ENCODE data around the gene OR10Z1. TPM values are rescaled to one million over a fixed set of nuclear protein-coding genes. Genes with fewer than 3 reads are reported as not detected.

Gene OR10Z1
- total RNA-seq, 1 donor, result not detected

DNA sequence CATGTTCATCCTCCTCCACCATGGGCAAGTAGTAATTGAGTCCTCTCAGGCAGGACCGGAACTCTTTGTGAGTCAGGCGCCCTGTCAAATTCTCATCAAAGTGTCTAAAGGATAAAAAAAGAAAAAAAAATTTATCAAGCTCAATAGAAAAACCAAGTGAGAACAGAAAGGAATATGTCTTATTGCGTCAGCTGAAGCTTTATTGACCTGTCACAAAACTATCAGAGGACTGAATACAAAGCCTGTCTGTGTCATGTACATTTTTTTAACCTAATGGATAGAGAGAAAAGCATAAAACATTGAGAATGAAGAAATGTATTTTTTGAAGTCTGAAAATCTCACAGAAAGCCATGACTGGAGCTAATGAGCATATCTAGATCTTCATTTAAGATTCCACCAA lies 8.7 kb downstream of the OR10Z1 start:
- H3K4me3 ChIP-seq (ENCODE audit: low read depth, low read length), result no peak overlapping the region
- DNase-seq (ENCODE audit: low read depth), result no peak
- TF ChIP-seq, protein P1, sequence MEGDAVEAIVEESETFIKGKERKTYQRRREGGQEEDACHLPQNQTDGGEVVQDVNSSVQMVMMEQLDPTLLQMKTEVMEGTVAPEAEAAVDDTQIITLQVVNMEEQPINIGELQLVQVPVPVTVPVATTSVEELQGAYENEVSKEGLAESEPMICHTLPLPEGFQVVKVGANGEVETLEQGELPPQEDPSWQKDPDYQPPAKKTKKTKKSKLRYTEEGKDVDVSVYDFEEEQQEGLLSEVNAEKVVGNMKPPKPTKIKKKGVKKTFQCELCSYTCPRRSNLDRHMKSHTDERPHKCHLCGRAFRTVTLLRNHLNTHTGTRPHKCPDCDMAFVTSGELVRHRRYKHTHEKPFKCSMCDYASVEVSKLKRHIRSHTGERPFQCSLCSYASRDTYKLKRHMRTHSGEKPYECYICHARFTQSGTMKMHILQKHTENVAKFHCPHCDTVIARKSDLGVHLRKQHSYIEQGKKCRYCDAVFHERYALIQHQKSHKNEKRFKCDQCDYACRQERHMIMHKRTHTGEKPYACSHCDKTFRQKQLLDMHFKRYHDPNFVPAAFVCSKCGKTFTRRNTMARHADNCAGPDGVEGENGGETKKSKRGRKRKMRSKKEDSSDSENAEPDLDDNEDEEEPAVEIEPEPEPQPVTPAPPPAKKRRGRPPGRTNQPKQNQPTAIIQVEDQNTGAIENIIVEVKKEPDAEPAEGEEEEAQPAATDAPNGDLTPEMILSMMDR (IDR thresholded peaks at IDR 0.05; ENCODE audit: insufficient read depth, low read length), result no peak

DNA sequence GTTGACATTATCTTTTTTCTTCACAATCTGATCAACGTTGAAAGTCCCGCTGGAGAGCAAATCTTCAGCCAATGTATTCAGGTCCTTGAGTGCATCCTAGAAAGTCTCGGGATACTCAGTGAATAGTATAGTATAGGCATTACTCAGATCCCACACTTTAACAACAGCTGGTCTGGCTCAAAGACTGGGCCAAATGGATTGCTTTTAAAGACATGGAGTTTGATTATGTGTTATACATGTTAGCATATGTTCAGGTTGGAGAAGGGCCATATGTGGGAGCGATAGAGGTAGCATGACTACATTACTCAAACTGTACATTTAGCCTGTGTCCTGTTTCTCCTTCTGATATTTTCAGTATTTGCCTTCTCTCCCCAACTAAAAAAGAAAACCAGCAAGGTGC lies 33.1 kb downstream of the OR10Z1 start:
- no peak overlapping the region for H3K4me3 ChIP-seq (ENCODE audit: low read depth, low read length)
- no peak for DNase-seq (ENCODE audit: low read depth)
- TF ChIP-seq, protein P1 (IDR thresholded peaks at IDR 0.05; ENCODE audit: insufficient read depth, low read length), result no peak

DNA sequence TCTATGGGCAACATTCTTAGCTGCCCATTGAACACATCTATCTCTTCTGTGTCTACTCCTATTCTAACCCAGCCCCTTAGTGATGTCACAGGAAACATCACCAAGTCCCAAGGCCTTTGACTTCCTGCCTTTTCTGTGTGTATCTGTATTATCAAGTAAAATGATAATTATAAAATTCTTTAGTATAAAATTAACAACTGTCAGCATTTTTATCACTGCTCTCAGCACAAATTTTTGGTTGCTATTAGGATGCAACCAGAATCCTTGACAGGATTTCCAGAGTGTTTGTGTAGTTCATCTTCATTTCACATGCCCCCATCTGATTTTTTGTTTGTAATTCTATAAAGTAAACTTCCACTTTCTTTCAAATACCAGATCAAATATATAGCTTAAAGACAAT lies 33.8 kb downstream of the OR10Z1 start:
- DNase-seq (ENCODE audit: low read depth), result no peak
- no peak overlapping the region for H3K4me3 ChIP-seq (ENCODE audit: low read depth, low read length)
- TF ChIP-seq, protein P1 (IDR thresholded peaks at IDR 0.05; ENCODE audit: insufficient read depth, low read length), result no peak

DNA sequence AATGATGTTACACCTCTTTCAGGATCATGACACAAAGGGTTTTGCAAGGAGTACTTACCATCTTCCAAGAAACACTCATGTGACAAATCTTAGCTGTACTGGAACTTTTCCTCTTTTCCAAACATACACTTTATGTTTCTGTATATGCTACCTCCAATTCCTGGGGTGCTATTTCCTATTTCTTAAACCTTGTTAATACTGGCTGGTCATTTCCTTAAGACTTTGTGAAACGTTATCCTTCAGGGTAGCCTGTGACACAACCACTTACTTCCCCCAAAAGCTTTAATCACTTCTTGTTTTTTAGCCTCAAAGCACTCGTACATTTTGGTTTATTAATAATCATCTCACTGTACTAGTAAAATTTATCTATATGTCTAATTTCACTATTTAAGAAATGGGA lies 39.4 kb downstream of the OR10Z1 start:
- no peak overlapping the region for H3K4me3 ChIP-seq (ENCODE audit: low read depth, low read length)
- TF ChIP-seq, protein P1 (IDR thresholded peaks at IDR 0.05; ENCODE audit: insufficient read depth, low read length), result no peak
- DNase-seq (ENCODE audit: low read depth), result no peak

DNA sequence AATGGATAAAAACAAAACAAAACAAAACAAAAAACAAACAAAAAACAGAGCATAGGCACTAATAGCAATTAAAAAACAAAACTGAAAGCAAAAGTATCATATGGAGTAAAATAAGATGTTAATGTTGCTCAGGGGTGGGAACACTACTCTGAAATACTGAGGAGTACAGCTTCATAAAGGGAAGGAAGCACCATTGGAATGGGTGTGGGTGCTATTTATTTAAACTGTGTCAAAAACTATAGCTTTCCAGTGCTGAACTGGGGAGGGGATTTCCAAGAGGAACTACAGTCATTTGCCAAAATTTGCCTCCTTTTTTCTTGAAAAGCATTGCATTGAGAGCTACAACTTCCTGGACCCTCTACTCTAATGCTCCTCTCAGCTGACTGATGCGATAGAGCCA lies 41.4 kb downstream of the OR10Z1 start:
- TF ChIP-seq, protein P1 (IDR thresholded peaks at IDR 0.05; ENCODE audit: insufficient read depth, low read length), result no peak
- DNase-seq (ENCODE audit: low read depth), result no peak
- no peak overlapping the region for H3K4me3 ChIP-seq (ENCODE audit: low read depth, low read length)

DNA sequence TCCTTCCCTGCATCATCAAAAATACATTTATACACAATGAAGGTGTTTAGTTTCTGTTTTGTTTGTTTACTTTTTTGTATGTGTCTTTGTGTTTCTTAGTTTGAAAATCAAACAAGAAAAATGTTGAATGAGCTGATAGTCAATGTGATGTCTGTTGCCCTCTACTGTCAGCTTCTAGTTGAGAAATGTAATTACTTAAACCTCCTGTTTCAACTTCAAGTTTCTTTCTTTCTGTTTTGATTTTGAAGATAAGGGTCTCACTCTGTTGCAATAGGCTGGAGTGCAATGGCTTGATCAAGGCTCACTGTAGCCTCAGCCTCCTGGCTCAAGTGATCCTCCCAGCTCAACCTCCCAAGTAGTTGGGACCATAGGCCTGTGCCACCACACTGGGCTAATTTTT lies 44.0 kb downstream of the OR10Z1 start:
- no peak for DNase-seq (ENCODE audit: low read depth)
- H3K4me3 ChIP-seq (ENCODE audit: low read depth, low read length), result no peak overlapping the region
- TF ChIP-seq, protein P1 (IDR thresholded peaks at IDR 0.05; ENCODE audit: insufficient read depth, low read length), result no peak

DNA sequence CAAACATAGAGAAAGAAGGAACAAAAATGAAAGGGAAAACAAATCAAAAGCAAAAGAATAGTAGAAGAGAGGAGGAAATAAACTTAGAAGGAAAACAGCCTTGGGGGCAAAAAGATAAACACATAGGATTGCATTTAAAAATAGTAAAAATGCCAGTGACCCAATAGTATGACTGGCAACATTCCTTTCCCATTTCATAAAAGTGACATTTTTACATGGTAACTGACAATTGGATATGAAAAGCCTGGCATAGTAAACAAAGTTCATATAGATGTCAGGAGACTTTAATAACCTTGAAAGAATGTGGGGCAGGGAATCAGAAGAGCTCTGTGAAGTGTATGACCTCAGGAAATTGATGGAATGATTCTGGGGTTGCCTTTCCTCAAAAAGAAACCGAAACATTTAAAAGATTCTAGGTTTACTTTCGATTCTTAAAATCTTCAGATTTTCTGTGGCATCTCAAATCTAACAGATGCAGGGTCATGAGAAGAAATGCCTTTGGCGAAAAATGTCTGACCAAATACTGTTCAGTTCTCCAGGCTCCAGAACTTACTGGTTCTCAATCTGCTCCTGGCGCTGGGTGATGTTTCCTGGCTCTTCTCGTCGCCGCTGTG lies 47.8 kb downstream of the OR10Z1 start:
- no peak for DNase-seq (ENCODE audit: low read depth)
- H3K4me3 ChIP-seq (ENCODE audit: low read depth, low read length), result no peak overlapping the region
- TF ChIP-seq, protein P1 (IDR thresholded peaks at IDR 0.05; ENCODE audit: insufficient read depth, low read length), result no peak
